ENCODE data around the gene EID2B. TPM values are rescaled to one million over a fixed set of nuclear protein-coding genes. Genes with fewer than 3 reads are reported as not detected.

EID2B gene
- total and polyA plus RNA-seq, 3 donors from 2014 or later = 6.6 to 12.2 (median 9.2) TPM

DNA sequence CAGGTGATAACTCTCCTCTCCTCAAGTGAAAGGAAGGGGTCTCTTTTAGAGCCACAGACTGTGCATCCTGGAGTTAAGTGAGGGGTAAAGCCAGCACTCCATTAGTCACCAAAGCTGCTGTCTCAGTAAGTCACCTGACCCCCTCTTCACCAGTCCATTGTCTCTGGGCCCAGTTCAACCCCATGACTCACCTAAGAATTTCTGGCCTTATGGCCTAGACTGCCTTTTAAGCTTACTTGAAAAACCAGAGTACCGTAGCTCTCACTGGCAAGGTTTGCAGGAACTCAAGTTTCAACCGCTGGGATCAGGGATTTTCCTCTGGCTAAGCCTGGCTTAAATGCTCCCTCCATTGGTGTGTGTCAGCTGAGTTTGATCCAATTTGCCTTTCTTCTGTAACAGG, 30.8 kb upstream of the EID2B start:
- TF ChIP-seq, protein P1, sequence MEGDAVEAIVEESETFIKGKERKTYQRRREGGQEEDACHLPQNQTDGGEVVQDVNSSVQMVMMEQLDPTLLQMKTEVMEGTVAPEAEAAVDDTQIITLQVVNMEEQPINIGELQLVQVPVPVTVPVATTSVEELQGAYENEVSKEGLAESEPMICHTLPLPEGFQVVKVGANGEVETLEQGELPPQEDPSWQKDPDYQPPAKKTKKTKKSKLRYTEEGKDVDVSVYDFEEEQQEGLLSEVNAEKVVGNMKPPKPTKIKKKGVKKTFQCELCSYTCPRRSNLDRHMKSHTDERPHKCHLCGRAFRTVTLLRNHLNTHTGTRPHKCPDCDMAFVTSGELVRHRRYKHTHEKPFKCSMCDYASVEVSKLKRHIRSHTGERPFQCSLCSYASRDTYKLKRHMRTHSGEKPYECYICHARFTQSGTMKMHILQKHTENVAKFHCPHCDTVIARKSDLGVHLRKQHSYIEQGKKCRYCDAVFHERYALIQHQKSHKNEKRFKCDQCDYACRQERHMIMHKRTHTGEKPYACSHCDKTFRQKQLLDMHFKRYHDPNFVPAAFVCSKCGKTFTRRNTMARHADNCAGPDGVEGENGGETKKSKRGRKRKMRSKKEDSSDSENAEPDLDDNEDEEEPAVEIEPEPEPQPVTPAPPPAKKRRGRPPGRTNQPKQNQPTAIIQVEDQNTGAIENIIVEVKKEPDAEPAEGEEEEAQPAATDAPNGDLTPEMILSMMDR (IDR thresholded peaks at IDR 0.05) = no peak
- no peak for TF ChIP-seq POLR2A (IDR thresholded peaks at IDR 0.05)

DNA sequence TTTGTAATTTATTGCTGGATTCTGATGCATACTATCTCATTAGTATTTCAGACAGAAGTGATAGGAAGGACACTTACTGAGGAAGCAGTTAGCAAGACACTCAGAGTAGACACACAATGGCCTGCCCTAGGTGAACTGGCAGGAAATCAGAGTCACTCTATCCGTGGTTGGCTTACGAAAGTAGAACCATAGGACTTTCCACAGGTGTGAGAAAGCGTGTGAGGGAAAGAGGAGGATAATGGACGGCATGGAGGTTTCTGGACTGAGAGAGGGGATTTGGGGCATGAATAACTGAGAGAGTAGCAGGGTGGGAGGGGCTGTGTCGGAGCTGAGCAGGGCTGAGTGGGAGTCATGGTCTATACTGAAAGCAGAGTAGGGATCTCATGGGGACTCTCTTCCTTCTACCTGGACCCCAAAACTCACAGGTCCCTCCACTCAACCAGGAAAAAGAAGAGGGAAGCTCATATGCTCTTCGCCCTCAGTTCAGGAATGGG, 26.0 kb upstream of the EID2B start:
- intact Hi-C loops (cut with DNase I; ENCODE audit: low total_unique reads) = no loop called here
- 74 to 81% methylated on average over 6 of the region's 6 CpGs for WGBS, 2 donors
- no peak overlapping the region for H3K4me3 ChIP-seq
- no peaks in the 10 kb centered on the region for H3K27me3 ChIP-seq
- no peak overlapping the region for H3K27ac ChIP-seq
- H3K9me3 ChIP-seq = no peaks in the 10 kb centered on the region
- no peaks in the 10 kb centered on the region for H3K4me1 ChIP-seq
- DNase-seq = no peak
- no peaks in the 10 kb centered on the region for H3K36me3 ChIP-seq (ENCODE audit: low read depth, missing control alignments)
- TF ChIP-seq, protein P1 (IDR thresholded peaks at IDR 0.05) = no peak
- no peak for TF ChIP-seq POLR2A (IDR thresholded peaks at IDR 0.05)

More for the DNA sequence above, 30.8 kb upstream of the EID2B start:
- Histone ChIP-seq H3K36me3 (ENCODE audit: low read depth, missing control alignments) (no peaks in the 10 kb centered on the region), H3K27me3 (no peaks in the 10 kb centered on the region), H3K27ac (no peak overlapping the region), H3K9me3 (no peaks in the 10 kb centered on the region), H3K4me3 (no peak overlapping the region), H3K4me1 (no peaks in the 10 kb centered on the region)
- WGBS, 2 donors = 61 to 86% methylated on average over 2 of the region's 2 CpGs
- intact Hi-C loops (cut with DNase I; ENCODE audit: low total_unique reads) = no loop called here
- DNase-seq = no peak

DNA sequence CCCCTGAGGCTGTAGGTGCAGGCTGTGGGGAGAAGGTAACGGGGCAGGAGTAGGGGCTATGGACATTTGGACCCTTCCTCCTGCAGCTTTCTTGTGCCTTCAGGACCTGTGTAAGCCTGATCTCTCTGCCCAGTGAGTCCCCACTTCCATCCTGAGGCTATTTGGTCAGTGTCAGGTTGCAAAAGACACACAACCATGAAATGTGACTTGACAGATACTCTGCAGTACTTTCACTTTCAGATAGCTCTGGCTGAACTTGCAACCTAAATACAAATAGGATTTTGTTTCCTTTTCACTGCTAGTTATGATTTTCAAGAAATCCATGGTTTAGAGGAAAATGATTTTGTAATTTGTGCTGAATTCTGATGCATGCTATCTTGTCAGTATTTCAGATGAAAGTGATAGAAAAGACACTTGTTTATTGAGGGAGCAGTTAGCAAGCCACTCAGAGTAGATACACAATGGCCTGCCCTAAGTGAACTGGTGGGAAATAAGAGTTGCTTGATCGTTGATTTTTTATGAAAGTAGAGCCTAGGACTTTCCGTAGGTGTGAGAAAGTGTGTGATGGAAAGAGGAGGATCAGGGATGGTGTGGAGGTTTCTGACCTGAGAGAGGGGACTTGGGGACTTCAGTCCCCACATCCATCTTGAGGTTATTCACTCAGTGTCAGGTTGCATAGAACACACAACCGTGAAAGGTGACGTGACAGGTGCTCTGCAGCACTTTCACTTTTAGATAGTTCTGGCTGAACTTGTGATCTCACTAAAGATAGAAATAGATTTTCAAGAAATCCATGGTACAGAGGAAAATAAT, 25.4 kb upstream of the EID2B start:
- no peaks in the 10 kb centered on the region for H3K4me1 ChIP-seq
- no peak overlapping the region for H3K4me3 ChIP-seq
- no peak for DNase-seq
- H3K27ac ChIP-seq = no peak overlapping the region
- no peak for TF ChIP-seq POLR2A (IDR thresholded peaks at IDR 0.05)
- TF ChIP-seq, protein P1 (IDR thresholded peaks at IDR 0.05) = no peak
- no peaks in the 10 kb centered on the region for H3K27me3 ChIP-seq
- intact Hi-C loops (cut with DNase I; ENCODE audit: low total_unique reads) = no loop called here
- WGBS, 2 donors = 70 to 78% methylated on average over 5 of the region's 5 CpGs
- no peaks in the 10 kb centered on the region for H3K9me3 ChIP-seq
- no peaks in the 10 kb centered on the region for H3K36me3 ChIP-seq (ENCODE audit: low read depth, missing control alignments)

DNA sequence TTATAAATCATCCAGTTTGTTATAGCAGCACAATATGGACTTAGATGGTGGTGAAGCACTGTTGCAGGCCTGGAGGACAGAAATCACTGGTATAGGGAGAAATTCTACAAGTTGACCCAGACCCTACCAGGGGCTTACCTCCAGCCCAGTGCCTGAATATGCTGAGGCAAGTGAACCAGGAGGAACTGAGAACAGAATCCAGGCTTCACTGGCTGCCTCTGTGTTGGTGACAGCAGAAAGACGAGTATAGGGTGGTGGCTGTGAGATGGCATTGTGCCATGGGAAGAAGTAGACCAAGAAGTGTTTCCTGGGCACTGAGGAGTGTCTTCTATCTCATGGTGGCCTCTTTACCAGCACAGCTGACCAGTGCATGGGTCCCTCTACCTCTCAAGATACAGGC, 23.2 kb upstream of the EID2B start:
- H3K36me3 ChIP-seq (ENCODE audit: low read depth, missing control alignments) = no peaks in the 10 kb centered on the region
- intact Hi-C loops (cut with DNase I; ENCODE audit: low total_unique reads) = no loop called here
- H3K4me3 ChIP-seq = no peak overlapping the region
- H3K9me3 ChIP-seq = no peaks in the 10 kb centered on the region
- H3K27me3 ChIP-seq = no peaks in the 10 kb centered on the region
- no peak overlapping the region for H3K27ac ChIP-seq
- TF ChIP-seq, protein P1 (IDR thresholded peaks at IDR 0.05) = no peak
- TF ChIP-seq POLR2A (IDR thresholded peaks at IDR 0.05) = no peak
- no peaks in the 10 kb centered on the region for H3K4me1 ChIP-seq
- WGBS, 2 donors = 79 to 100% methylated on average over 1 of the region's 1 CpG
- DNase-seq = no peak

Measured in testis (tissue), 3 donors.